HepG2 (cell line): ENCODE results near the gene DUT. TPM values are rescaled to one million over a fixed set of nuclear protein-coding genes. Genes with fewer than 3 reads are reported as not detected.
A peak's percentile ranks its signal among the peaks of the same experiment; 100 is the strongest.

Source experiments
- ATAC-seq: fragments of 200-7000 bp; cut with Tn5 transposase; 3 replicates; pipeline ENCODE4 v1.9.1; 2020; ENCODE audit warnings: mild to moderate bottlenecking, moderate library complexity
- Bru-seq: library from RNA; stranded (reverse); fragments of 400-500 nt; gene quantifications from one replicate; lab custom pipeline; 2021; lab: Mats Ljungman, UMichigan
- BruChase-seq, 2 experiments: library from RNA; stranded (reverse); fragments of 400-500 nt; gene quantifications; one replicate each; lab custom pipeline; 2021; lab: Mats Ljungman, UMichigan
- BruUV-seq: library from RNA; stranded (reverse); fragments of 400-500 nt; replicated peaks from 2 replicates; lab custom pipeline; 2021; lab: Mats Ljungman, UMichigan
- CTCF ChIA-PET: fragments of 300-600 bp; formaldehyde crosslinking; extraction: SDS; loops from one replicate; lab custom pipeline; 2021; ENCODE audit warnings: low total read pairs, inconsistent platforms, low intra/inter-chr PET ratio; lab: Yijun Ruan, JAX
- POLR2A ChIA-PET: fragments of 350-600 bp; sonication (Branson Sonifier 250); formaldehyde crosslinking; loops from one replicate; lab custom pipeline; 2020; ENCODE audit warnings: antibody characterized with exemption, inconsistent platforms; lab: Yijun Ruan, JAX
- DNase-seq: peaks from one replicate; pipeline ENCODE4 v3.0.0-alpha.2; 2015; ENCODE audit warnings: low spot score
- FAIRE-seq: peaks from 3 replicates; lab custom pipeline; 2011; peaks lifted over from hg19 to GRCh38; lab: Jason Lieb, UNC
- H2AFZ ChIP-seq: one replicate; pipeline ENCODE4 v1.6.1; 2011; ENCODE audit warnings: low read length, inconsistent platforms
- H3K27ac ChIP-seq: fragments of 300-600 bp; 3 replicates; pipeline ENCODE4 v1.8.0; 2011; ENCODE audit warnings: mixed run types, mild to moderate bottlenecking, mixed read lengths, low read length, inconsistent platforms; ENCODE audit not compliant: insufficient read depth; ENCODE audit errors: extremely low read length
- H3K27me3 ChIP-seq, 2 experiments: fragments of 200-600 bp in 1 of 2; 2 replicates in 1 of 2; 3 replicates in 1 of 2; pipeline versions ENCODE4 v1.6.0 to v1.8.0; 2011; ENCODE audit warnings: low read length in 2 of 2, mild to moderate bottlenecking in 2 of 2, moderate library complexity in 2 of 2, inconsistent platforms in 1 of 2; ENCODE audit not compliant: insufficient read depth in 2 of 2, control insufficient read depth in 1 of 2
- H3K36me3 ChIP-seq, 2 experiments: fragments of 200-600 bp in 1 of 2; replicated peaks in 1 of 2; 2 replicates in 1 of 2; 3 replicates in 1 of 2; pipeline versions ENCODE4 v1.5.1 to v1.8.0; 2011; ENCODE audit warnings: low read length in 2 of 2, inconsistent platforms in 1 of 2; ENCODE audit not compliant: insufficient read depth in 2 of 2, control insufficient read depth in 1 of 2
- H3K4me1 ChIP-seq: 2 replicates; pipeline ENCODE4 v1.5.1; 2012; ENCODE audit warnings: low read length, inconsistent platforms; ENCODE audit not compliant: insufficient read depth
- H3K4me2 ChIP-seq: 2 replicates; pipeline ENCODE4 v1.6.0; 2011; ENCODE audit warnings: low read depth, low read length, inconsistent platforms
- H3K4me3 ChIP-seq, 3 experiments: fragments of 200-600 bp in 1 of 3; sonication (generic), shearing (Covaris generic) in 1 of 3; replicated peaks in 1 of 3; 2 replicates each; pipeline ENCODE4 v1.5.1; 2011 to 2016; ENCODE audit warnings: low read length in 3 of 3, inconsistent platforms in 2 of 3, low read depth in 2 of 3, mild to moderate bottlenecking in 2 of 3, control low read depth in 1 of 3, mixed read lengths in 1 of 3; ENCODE audit not compliant: insufficient read depth in 1 of 3
- H3K79me2 ChIP-seq: one replicate; pipeline ENCODE4 v1.6.1; 2011; ENCODE audit warnings: low read length, inconsistent platforms; ENCODE audit not compliant: insufficient read depth
- H3K9ac ChIP-seq: 2 replicates; pipeline ENCODE4 v1.6.0; 2011; ENCODE audit warnings: mild to moderate bottlenecking, low read depth, low read length, inconsistent platforms; ENCODE audit not compliant: insufficient read depth
- H3K9me3 ChIP-seq: 2 replicates; pipeline ENCODE4 v1.5.1; 2012; ENCODE audit warnings: mild to moderate bottlenecking, low read length
- H4K20me1 ChIP-seq: 2 replicates; pipeline ENCODE4 v1.6.0; 2011; ENCODE audit warnings: inconsistent platforms, mild to moderate bottlenecking, low read length, moderate library complexity; ENCODE audit not compliant: insufficient read depth
- CBX5 ChIP-seq: sonication (generic); formaldehyde crosslinking; IDR thresholded peaks from 2 replicates; pipeline ENCODE4 v1.4.0; 2020; ENCODE audit warnings: missing genetic modification reagents, borderline replicate concordance
- KAT8 ChIP-seq: IDR thresholded peaks from 2 replicates; pipeline ENCODE4 v1.6.1; 2016; ENCODE audit warnings: missing genetic modification reagents, missing compliant biosample characterization
- NR3C1 ChIP-seq: sonication (generic); formaldehyde crosslinking; IDR thresholded peaks from 2 replicates; pipeline ENCODE4 v1.4.0; 2020; ENCODE audit warnings: missing genetic modification reagents
- NRL ChIP-seq: sonication (generic); formaldehyde crosslinking; IDR thresholded peaks from 2 replicates; pipeline ENCODE4 v1.5.0; 2020; ENCODE audit warnings: missing genetic modification reagents, mild to moderate bottlenecking, moderate library complexity, borderline replicate concordance
- PHF8 ChIP-seq: sonication (generic); formaldehyde crosslinking; IDR thresholded peaks from 2 replicates; pipeline ENCODE4 v1.5.0; 2020; ENCODE audit warnings: missing genetic modification reagents
- POGK ChIP-seq: sonication (generic); formaldehyde crosslinking; conservative IDR thresholded peaks from 2 replicates; pipeline ENCODE4 v1.8.0; 2022; ENCODE audit warnings: mild to moderate bottlenecking, moderate library complexity, missing genetic modification reagents
- SOX5 ChIP-seq: IDR thresholded peaks from 2 replicates; pipeline ENCODE4 v1.6.1; 2016; ENCODE audit warnings: borderline replicate concordance
- ZC3H13 ChIP-seq: sonication (generic); formaldehyde crosslinking; IDR thresholded peaks from 2 replicates; pipeline ENCODE4 v1.8.1; 2023; ENCODE audit warnings: mild to moderate bottlenecking, missing genetic modification reagents, moderate library complexity
- ZMYM2 ChIP-seq: sonication (generic); formaldehyde crosslinking; IDR thresholded peaks from 2 replicates; pipeline ENCODE4 v1.8.0; 2022; ENCODE audit warnings: mild to moderate bottlenecking, missing genetic modification reagents
- ZNF224 ChIP-seq: sonication (generic); formaldehyde crosslinking; IDR thresholded peaks from 2 replicates; pipeline ENCODE4 v1.5.0; 2020; ENCODE audit warnings: mild to moderate bottlenecking, missing genetic modification reagents
- ZNF432 ChIP-seq: sonication (generic); formaldehyde crosslinking; IDR thresholded peaks from 2 replicates; pipeline ENCODE4 v1.5.0; 2020; ENCODE audit warnings: missing genetic modification reagents, mild to moderate bottlenecking, borderline replicate concordance
- ZNF468 ChIP-seq: sonication (generic); formaldehyde crosslinking; IDR thresholded peaks from 2 replicates; pipeline ENCODE4 v1.8.0; 2022; ENCODE audit warnings: mild to moderate bottlenecking, moderate library complexity, missing genetic modification reagents
- ZNF556 ChIP-seq: sonication (generic); formaldehyde crosslinking; IDR thresholded peaks from 2 replicates; pipeline ENCODE4 v1.4.0; 2020; ENCODE audit warnings: mild to moderate bottlenecking, missing genetic modification reagents, borderline replicate concordance
- ZNF572 ChIP-seq: sonication (generic); formaldehyde crosslinking; IDR thresholded peaks from 2 replicates; pipeline ENCODE4 v1.5.1; 2020; ENCODE audit warnings: mild to moderate bottlenecking, missing genetic modification reagents
- WGBS: methylation state at CpG from one replicate; pipeline ENCODE4 v1.1.6; 2017; ENCODE audit warnings: low lambda C conversion rate; 5-methylcytosine and 5-hydroxymethylcytosine counted together
- in situ Hi-C: cut with HindIII; loops from 2 replicates; pipeline ENCODE4 v1.10.0; 2017; ENCODE audit warnings: low pct_unique_long_range_greater_than_20kb; ENCODE audit not compliant: extremely low pct_ligation_motif_present
- intact Hi-C: fragments of 100-400 bp; cut with micrococcal nuclease; formaldehyde crosslinking; loops from one replicate; pipeline ENCODE4 v1.10.0; 2022; ENCODE audit not compliant: unreplicated experiment
- long read RNA-seq, 2 experiments: library from RNA in 1 of 2; library from polyadenylated mRNA in 1 of 2; stranded (forward) in 1 of 2; unstranded in 1 of 2; transcript quantifications; one replicate each; pipeline ENCODE4 v2.0.0, GENCODE V29; 2019 to 2022
- polyA minus RNA-seq, 3 experiments: library from RNA; depleted of rRNA, polyadenylated mRNA; stranded (reverse); fragments of >200 nt; gene quantifications; 2 replicates each; pipeline ENCODE4 v1.2.3, GENCODE V29; 2011; ENCODE audit warnings: low replicate concordance in 1 of 3
- polyA plus RNA-seq, 8 experiments: library from polyadenylated mRNA; depleted of rRNA in 3 of 8; stranded (reverse) in 7 of 8; unstranded in 1 of 8; fragments of >200 nt; fragmentation: Illumina TruSeq in 4 of 8; extraction: Trizol in 4 of 8; gene quantifications; 2 replicates each; pipeline versions ENCODE4 v1.2.1 to v1.2.3, GENCODE V29; 2011 to 2016; ENCODE audit warnings: low read depth in 4 of 8, missing spikeins in 1 of 8, mixed read lengths in 1 of 8; ENCODE audit not compliant: insufficient read depth in 1 of 8
- total RNA-seq, 5 experiments: library from RNA; depleted of rRNA; stranded (reverse); fragments of >200 nt; fragmentation: Illumina TruSeq; extraction: Trizol; gene quantifications; 2 replicates each; pipeline ENCODE4 v1.2.3, GENCODE V29; 2016; ENCODE audit warnings: low read depth in 1 of 5

The DUT gene
- total RNA-seq (2016; rRNA removed; fragmentation: Illumina TruSeq; extraction: Trizol) (131 and 133 TPM in 2 replicates), polyA plus RNA-seq (2011; rRNA removed) (27.8 and 36.7 TPM in 2 replicates), polyA minus RNA-seq (2011; rRNA and poly(A)+ RNA removed; ENCODE audit: low replicate concordance) (4.1 and 20.6 TPM in 2 replicates), Bru-seq, nascent RNA (percentile 79 among the genes with signal in this experiment), BruChase-seq, experiment 1, labeled RNA remaining after a 6-hour chase (percentile 71 among the genes with signal in this experiment), BruChase-seq, experiment 2, labeled RNA remaining after a 2-hour chase (percentile 68 among the genes with signal in this experiment)
- 31.3 and 34.5 TPM in 2 replicates for total RNA-seq (2016; cell fraction: cytosol; rRNA removed; fragmentation: Illumina TruSeq; extraction: Trizol; ENCODE audit: low read depth)
- 126 and 131 TPM in 2 replicates for total RNA-seq (2016; cell fraction: insoluble cytoplasmic fraction; rRNA removed; fragmentation: Illumina TruSeq; extraction: Trizol)
- 44.9 and 49.3 TPM in 2 replicates for total RNA-seq (2016; cell fraction: membrane; rRNA removed; fragmentation: Illumina TruSeq; extraction: Trizol)
- total RNA-seq (2016; cell fraction: nucleus; rRNA removed; fragmentation: Illumina TruSeq; extraction: Trizol) = 51.1 and 57.3 TPM in 2 replicates
- polyA plus RNA-seq (2011; cell fraction: cytosol; rRNA removed) = 24.2 and 29.8 TPM in 2 replicates
- 27.8 and 32.2 TPM in 2 replicates for polyA plus RNA-seq (2011; cell fraction: nucleus; rRNA removed)
- polyA plus RNA-seq (2012) = 29.9 and 67.3 TPM in 2 replicates
- polyA plus RNA-seq (2016; cell fraction: cytosol; fragmentation: Illumina TruSeq; extraction: Trizol; ENCODE audit: low read depth) = 35.0 and 42.7 TPM in 2 replicates
- polyA plus RNA-seq (2016; cell fraction: insoluble cytoplasmic fraction; fragmentation: Illumina TruSeq; extraction: Trizol; ENCODE audit: low read depth) = 145 and 152 TPM in 2 replicates
- 45.2 and 48.1 TPM in 2 replicates for polyA plus RNA-seq (2016; cell fraction: membrane; fragmentation: Illumina TruSeq; extraction: Trizol; ENCODE audit: low read depth)
- polyA plus RNA-seq (2016; cell fraction: nucleus; fragmentation: Illumina TruSeq; extraction: Trizol; ENCODE audit: insufficient read depth, low read depth) = 104 and 112 TPM in 2 replicates
- polyA minus RNA-seq (2011; cell fraction: cytosol; rRNA and poly(A)+ RNA removed) = 19.6 and 24.6 TPM in 2 replicates
- 13.9 and 16.2 TPM in 2 replicates for polyA minus RNA-seq (2011; cell fraction: nucleus; rRNA and poly(A)+ RNA removed)
- long read RNA-seq, experiment 1, transcript DUT-202 (6 exons, 1,935 nt) = major isoform, 94 of 186 reads
- long read RNA-seq, experiment 1, transcript DUT-201 (7 exons, 2,147 nt) = minor isoform, 71 of 186 reads
- long read RNA-seq, experiment 1, transcript DUT-205 (7 exons, 769 nt) = minor isoform, 11 of 186 reads
- long read RNA-seq, experiment 1, partial matches to known transcripts = 1 of 186 reads
- long read RNA-seq, experiment 1, other reads (novel, unspliced or antisense) = 7 of 186 reads
- long read RNA-seq, experiment 2, transcript DUT-201 (7 exons, 2,147 nt) = major isoform, 16 of 55 reads
- long read RNA-seq, experiment 2, transcript DUT-202 (6 exons, 1,935 nt) = major isoform, 16 of 55 reads
- long read RNA-seq, experiment 2, partial matches to known transcripts = 9 of 55 reads
- long read RNA-seq, experiment 2, other reads (novel, unspliced or antisense) = 11 of 55 reads

GRCh38 chr15:48330855-48331795 is at the start of gene DUT:
DUT (plus strand) TSS chr15:48331429; CDS start chr15:48331516, 87 bp downstream.
- intact Hi-C loops = loop anchor here (2.0 kb wide), 2 partner anchors 24 to 904 kb away; no protein-coding TSS in a partner anchor
- Histone ChIP-seq H2AFZ (peak within 1 kb of the TSS; percentile 19), H3K9me3 (no peaks in the 10 kb centered on the region), H3K27me3 (no peaks in the 10 kb centered on the region; a peak in 1 of 5 replicates), H3K4me3 (peak within 1 kb of the TSS; percentile 77 to 86 (median 78)), H3K4me1 (peaks cover 38% of the 10 kb centered on the region), H3K4me2 (peak within 1 kb of the TSS; percentile 78), H3K27ac (peak within 1 kb of the TSS; percentile 71), H4K20me1 (no peaks in the 10 kb centered on the region), H3K9ac (peak within 1 kb of the TSS; percentile 70), H3K36me3 (peaks cover 0 to 16% of the 10 kb centered on the region in 2 experiments; a peak in 3 of 5 replicates), H3K79me2 (peaks cover 5% of the 10 kb centered on the region)
- ChIA-PET CTCF (no interaction called here), POLR2A (interaction anchor here (1.4 kb wide), 1 partner anchor 153 kb away, joined by 3 read pairs; the partner anchor contains the start of gene MYEF2)
- no TSS peak for BruUV-seq
- 0% methylated on average over 5 of the region's 89 CpGs for WGBS
- in situ Hi-C loops = no loop called here
- FAIRE-seq = no peak
- DNase-seq = peak; percentile 40
- peak; percentile 96 for ATAC-seq
- TF ChIP-seq ZNF468 (no peak), ZC3H13 (no peak; the same call in 1 of the 2 replicates), POGK (CRISPR knock-in tag) (no peak; the same call in 1 of the 2 replicates), ZNF556 (no peak), ZMYM2 (CRISPR knock-in tag) (no peak), KAT8 (peak; percentile 87), CBX5 (CRISPR knock-in tag) (no peak), ZNF432 (no peak), ZNF224 (CRISPR knock-in tag) (no peak), NRL (CRISPR knock-in tag) (0 out of 2 replicates have a peak, but pooled peaks have one; percentile 33), ZNF572 (no peak), NR3C1 (no peak), SOX5 (CRISPR knock-in tag) (no peak; the same call in 1 of the 2 replicates), PHF8 (CRISPR knock-in tag) (peak; percentile 90)
